Stimulated activated CD4-positive, alpha-beta T cell treated with anti-CD3 and anti-CD28 coated beads, Interleukin-4, amount 100 ng/mL, for 1 hour (primary cell): Measurements from ENCODE around the gene PKM.

Experiments used
- DNase-seq: peaks from one replicate; pipeline ENCODE4 v3.0.0-alpha.2; 2020

The PKM gene

GRCh38 chr15:72233769-72234168 lies 2.8 kb upstream of the PKM start:
- no peak for DNase-seq

- DNase-seq: peak; percentile 40
These were observed 966 bp upstream of the PKM start for GRCh38 chr15:72231833-72232478.

- DNase-seq: peak; percentile 87
These were observed 559 bp downstream of the PKM start for GRCh38 chr15:72230197-72231065.

GRCh38 chr15:72229947-72230196 lies 1.1 kb downstream of the PKM start:
- no peak for DNase-seq

- peak; percentile 46 for DNase-seq
These were observed 1.7 kb downstream of the PKM start for GRCh38 chr15:72229076-72229946.

GRCh38 chr15:72227720-72228119 lies 3.3 kb downstream of the PKM start:
- no peak for DNase-seq

- DNase-seq: peak; percentile 45
These were observed 3.8 kb downstream of the PKM start for GRCh38 chr15:72227192-72227586.

GRCh38 chr15:72223278-72223677 lies 7.7 kb downstream of the PKM start:
- DNase-seq: no peak

GRCh38 chr15:72222393-72222792 lies 8.6 kb downstream of the PKM start:
- DNase-seq: no peak

- no peak for DNase-seq
These were observed 10.3 kb downstream of the PKM start for GRCh38 chr15:72220687-72221086.

GRCh38 chr15:72217216-72217615 lies 13.8 kb downstream of the PKM start:
- DNase-seq: no peak

- no peak for DNase-seq
These were observed 14.9 kb downstream of the PKM start for GRCh38 chr15:72216079-72216478.

GRCh38 chr15:72207558-72208085 lies 23.4 kb downstream of the PKM start:
- DNase-seq: no peak

GRCh38 chr15:72206677-72207000 lies 24.4 kb downstream of the PKM start:
- DNase-seq: no peak

- no peak for DNase-seq
These were observed 24.9 kb downstream of the PKM start for GRCh38 chr15:72205896-72206676.

- DNase-seq: no peak
These were observed 25.7 kb downstream of the PKM start for GRCh38 chr15:72205273-72205672.

GRCh38 chr15:72203507-72203837 lies 27.5 kb downstream of the PKM start:
- no peak for DNase-seq

GRCh38 chr15:72202801-72203506 lies 28.0 kb downstream of the PKM start:
- no peak for DNase-seq

GRCh38 chr15:72202302-72202701 lies 28.7 kb downstream of the PKM start:
- no peak for DNase-seq

GRCh38 chr15:72201391-72201921 lies 29.5 kb downstream of the PKM start:
- DNase-seq: no peak

GRCh38 chr15:72200395-72201237 lies 30.4 kb downstream of the PKM start:
- no peak for DNase-seq
